CD4-positive, alpha-beta T cell treated with Interleukin-6 at 100 ng/mL for 8 hours (primary cell): ENCODE data around the gene USP17L18.
"Not testable (repeated sequence)": the region's sequence is repeated elsewhere in the genome, so short reads cannot be mapped to it uniquely, and the experiment has no call there.

Experiments
- DNase-seq: peaks from one replicate; pipeline ENCODE4 v3.0.0-alpha.2; 2020; ENCODE audit warnings: mixed read lengths, low spot score

The USP17L18 gene, protein sequence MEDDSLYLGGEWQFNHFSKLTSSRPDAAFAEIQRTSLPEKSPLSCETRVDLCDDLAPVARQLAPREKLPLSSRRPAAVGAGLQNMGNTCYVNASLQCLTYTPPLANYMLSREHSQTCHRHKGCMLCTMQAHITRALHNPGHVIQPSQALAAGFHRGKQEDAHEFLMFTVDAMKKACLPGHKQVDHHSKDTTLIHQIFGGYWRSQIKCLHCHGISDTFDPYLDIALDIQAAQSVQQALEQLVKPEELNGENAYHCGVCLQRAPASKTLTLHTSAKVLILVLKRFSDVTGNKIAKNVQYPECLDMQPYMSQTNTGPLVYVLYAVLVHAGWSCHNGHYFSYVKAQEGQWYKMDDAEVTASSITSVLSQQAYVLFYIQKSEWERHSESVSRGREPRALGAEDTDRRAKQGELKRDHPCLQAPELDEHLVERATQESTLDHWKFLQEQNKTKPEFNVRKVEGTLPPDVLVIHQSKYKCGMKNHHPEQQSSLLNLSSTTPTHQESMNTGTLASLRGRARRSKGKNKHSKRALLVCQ

DNA sequence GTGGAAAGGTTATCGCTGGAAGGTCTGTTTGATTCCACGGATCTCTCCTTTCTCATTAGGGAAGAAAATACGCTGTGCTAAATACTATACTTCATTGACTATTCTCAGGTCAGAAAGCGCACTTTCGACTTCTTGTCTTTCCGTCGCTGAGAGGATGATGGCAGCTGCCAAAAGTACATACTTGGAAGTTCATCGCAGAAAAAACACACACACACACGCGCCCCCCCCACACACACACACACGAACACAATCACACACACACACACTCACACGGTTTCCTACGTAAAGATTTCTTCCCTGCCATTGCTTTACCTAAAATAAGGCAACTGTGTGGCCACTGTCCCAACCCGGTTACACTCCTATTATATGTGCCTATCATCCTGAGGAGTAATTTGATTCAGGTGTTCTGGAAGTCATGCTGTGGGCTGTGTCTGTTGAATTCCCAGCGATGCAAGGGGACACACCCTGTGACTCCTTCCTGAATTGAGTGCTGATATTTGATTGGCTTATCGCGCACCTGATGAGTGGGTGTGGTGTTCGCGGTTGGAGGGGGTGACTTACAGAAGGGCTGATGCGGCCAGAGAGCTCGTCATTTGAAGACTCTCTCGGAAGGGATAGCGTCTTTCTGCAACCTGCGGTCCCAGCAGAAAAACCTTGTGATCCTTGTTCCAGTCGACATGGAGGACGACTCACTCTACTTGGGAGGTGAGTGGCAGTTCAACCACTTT lies at the start of gene USP17L18:
Gene USP17L18 (plus strand): TSS at position 678 of the 728 bp plus-strand sequence. CDS start 0 bp downstream, at position 678.
- DNase-seq: peak; percentile 0

GRCh38 chr4:9210357-9210756 lies 38.1 kb upstream of the USP17L18 start, which contains the start of gene USP17L10:
TSS of gene USP17L10 (plus strand) at chr4:9210657. CDS start at chr4:9210657, 0 bp downstream.
- DNase-seq: not testable (repeated sequence)

DNA sequence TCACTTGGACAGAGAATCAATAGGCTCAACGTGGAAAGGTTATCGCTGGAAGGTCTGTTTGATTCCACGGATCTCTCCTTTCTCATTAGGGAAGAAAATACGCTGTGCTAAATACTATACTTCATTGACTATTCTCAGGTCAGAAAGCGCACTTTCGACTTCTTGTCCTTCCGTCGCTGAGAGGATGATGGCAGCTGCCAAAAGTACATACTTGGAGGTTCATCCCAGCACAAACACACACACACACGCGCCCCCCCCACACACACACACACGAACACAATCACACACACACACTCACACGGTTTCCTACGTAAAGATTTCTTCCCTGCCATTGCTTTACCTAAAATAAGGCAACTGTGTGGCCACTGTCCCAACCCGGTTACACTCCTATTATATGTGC lies 33.7 kb upstream of the USP17L18 start:
- DNase-seq: not testable (repeated sequence)

GRCh38 chr4:9215105-9215504 lies 33.3 kb upstream of the USP17L18 start, which contains the start of gene USP17L11:
TSS of gene USP17L11 (plus strand) at chr4:9215405. CDS start at chr4:9215405, 0 bp downstream.
- not testable (repeated sequence) for DNase-seq

GRCh38 chr4:9219852-9220251 lies 28.6 kb upstream of the USP17L18 start, which contains the start of gene USP17L12:
TSS of gene USP17L12 (plus strand) at chr4:9220152. CDS start at chr4:9220152, 0 bp downstream.
- not testable (repeated sequence) for DNase-seq

DNA sequence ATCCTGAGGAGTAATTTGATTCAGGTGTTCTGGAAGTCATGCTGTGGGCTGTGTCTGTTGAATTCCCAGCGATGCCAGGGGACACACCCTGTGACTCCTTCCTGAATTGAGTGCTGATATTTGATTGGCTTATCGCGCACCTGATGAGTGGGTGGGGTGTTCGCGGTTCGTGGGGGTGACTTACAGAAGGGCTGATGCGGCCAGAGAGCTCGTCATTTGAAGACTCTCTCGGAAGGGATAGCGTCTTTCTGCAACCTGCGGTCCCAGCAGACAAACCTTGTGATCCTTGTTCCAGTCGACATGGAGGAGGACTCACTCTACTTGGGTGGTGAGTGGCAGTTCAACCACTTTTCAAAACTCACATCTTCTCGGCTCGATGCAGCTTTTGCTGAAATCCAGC lies 23.8 kb upstream of the USP17L18 start, which contains the start of gene USP17L13:
Gene USP17L13 (plus strand): TSS at position 301 of the 400 bp plus-strand sequence. CDS start 0 bp downstream, at position 301.
- not testable (repeated sequence) for DNase-seq

DNA sequence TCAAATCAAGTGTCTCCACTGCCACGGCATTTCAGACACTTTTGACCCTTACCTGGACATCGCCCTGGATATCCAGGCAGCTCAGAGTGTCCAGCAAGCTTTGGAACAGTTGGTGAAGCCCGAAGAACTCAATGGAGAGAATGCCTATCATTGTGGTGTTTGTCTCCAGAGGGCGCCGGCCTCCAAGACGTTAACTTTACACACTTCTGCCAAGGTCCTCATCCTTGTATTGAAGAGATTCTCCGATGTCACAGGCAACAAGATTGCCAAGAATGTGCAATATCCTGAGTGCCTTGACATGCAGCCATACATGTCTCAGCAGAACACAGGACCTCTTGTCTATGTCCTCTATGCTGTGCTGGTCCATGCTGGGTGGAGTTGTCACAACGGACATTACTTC lies 18.2 kb upstream of the USP17L18 start:
- not testable (repeated sequence) for DNase-seq

DNA sequence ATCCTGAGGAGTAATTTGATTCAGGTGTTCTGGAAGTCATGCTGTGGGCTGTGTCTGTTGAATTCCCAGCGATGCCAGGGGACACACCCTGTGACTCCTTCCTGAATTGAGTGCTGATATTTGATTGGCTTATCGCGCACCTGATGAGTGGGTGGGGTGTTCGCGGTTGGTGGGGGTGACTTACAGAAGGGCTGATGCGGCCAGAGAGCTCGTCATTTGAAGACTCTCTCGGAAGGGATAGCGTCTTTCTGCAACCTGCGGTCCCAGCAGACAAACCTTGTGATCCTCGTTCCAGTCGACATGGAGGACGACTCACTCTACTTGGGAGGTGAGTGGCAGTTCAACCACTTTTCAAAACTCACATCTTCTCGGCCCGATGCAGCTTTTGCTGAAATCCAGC lies 14.3 kb upstream of the USP17L18 start, which contains the start of gene USP17L15:
Gene USP17L15 (plus strand): TSS at position 301 of the 400 bp plus-strand sequence. CDS start 0 bp downstream, at position 301.
- DNase-seq: not testable (repeated sequence)

- DNase-seq: peak; percentile 0
Observed at GRCh38 chr4:9238461-9238860, 10.0 kb upstream of the USP17L18 start.

DNA sequence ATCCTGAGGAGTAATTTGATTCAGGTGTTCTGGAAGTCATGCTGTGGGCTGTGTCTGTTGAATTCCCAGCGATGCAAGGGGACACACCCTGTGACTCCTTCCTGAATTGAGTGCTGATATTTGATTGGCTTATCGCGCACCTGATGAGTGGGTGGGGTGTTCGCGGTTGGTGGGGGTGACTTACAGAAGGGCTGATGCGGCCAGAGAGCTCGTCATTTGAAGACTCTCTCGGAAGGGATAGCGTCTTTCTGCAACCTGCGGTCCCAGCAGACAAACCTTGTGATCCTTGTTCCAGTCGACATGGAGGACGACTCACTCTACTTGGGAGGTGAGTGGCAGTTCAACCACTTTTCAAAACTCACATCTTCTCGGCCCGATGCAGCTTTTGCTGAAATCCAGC lies 4.9 kb upstream of the USP17L18 start, which contains the start of gene USP17L17:
Gene USP17L17 (plus strand): TSS at position 301 of the 400 bp plus-strand sequence. CDS start 0 bp downstream, at position 301.
- not testable (repeated sequence) for DNase-seq

DNA sequence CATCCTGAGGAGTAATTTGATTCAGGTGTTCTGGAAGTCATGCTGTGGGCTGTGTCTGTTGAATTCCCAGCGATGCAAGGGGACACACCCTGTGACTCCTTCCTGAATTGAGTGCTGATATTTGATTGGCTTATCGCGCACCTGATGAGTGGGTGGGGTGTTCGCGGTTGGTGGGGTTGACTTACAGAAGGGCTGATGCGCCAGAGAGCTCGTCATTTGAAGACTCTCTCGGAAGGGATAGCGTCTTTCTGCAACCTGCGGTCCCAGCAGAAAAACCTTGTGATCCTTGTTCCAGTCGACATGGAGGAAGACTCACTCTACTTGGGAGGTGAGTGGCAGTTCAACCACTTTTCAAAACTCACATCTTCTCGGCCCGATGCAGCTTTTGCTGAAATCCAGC lies 4.6 kb downstream of the USP17L18 start, which contains the start of gene USP17L19:
Gene USP17L19 (plus strand): TSS at position 301 of the 400 bp plus-strand sequence. CDS start 0 bp downstream, at position 301.
- DNase-seq: not testable (repeated sequence)

- not testable (repeated sequence) for DNase-seq
Observed at GRCh38 chr4:9257824-9258223, 9.4 kb downstream of the USP17L18 start, which contains the start of gene USP17L20. TSS of gene USP17L20 (plus strand) at chr4:9258124. CDS start at chr4:9258124, 0 bp downstream.

- DNase-seq: not testable (repeated sequence)
Observed at GRCh38 chr4:9262572-9262971, 14.1 kb downstream of the USP17L18 start, which contains the start of gene USP17L21. TSS of gene USP17L21 (plus strand) at chr4:9262872. CDS start at chr4:9262872, 0 bp downstream.

- DNase-seq: not testable (repeated sequence)
Observed at GRCh38 chr4:9267319-9267718, 18.9 kb downstream of the USP17L18 start, which contains the start of gene USP17L22. TSS of gene USP17L22 (plus strand) at chr4:9267619. CDS start at chr4:9267619, 0 bp downstream.

DNA sequence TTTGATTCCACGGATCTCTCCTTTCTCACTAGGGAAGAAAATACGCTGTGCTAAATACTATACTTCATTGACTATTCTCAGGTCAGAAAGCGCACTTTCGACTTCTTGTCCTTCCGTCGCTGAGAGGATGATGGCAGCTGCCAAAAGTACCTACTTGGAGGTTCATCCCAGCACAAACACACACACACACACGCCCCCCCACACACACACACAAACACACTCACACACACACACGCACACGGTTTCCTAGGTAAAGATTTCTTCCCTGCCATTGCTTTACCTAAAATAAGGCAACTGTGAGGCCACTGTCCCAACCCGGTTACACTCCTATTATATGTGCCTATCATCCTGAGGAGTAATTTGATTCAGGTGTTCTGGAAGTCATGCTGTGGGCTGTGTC lies 23.3 kb downstream of the USP17L18 start:
- not testable (repeated sequence) for DNase-seq
